Activated T-helper 1 cell treated with anti-CD3 and anti-CD28 coated beads, Interleukin-12 subunit alpha, Interleukin-12 subunit beta, Interleukin-2, Interleukin-4 antibody, amounts not matched to agents 30 ng/mL and 10 ng/mL and 1 ng/mL, durations not matched to agents 14 hours and 24 hours and 36 hours (primary cell): ENCODE measurements around the gene RHOA. TPM values are rescaled to one million over a fixed set of nuclear protein-coding genes. Genes with fewer than 3 reads are reported as not detected.
"Not testable (repeated sequence)": the region's sequence is repeated elsewhere in the genome, so short reads cannot be mapped to it uniquely, and the experiment has no call there.

ENCODE experiments used
- DNase-seq: peaks from one replicate; pipeline ENCODE4 v3.0.0; 2021; ENCODE audit warnings: low spot score
- H3K27ac Mint-ChIP-seq: one replicate; pipeline ENCODE4 v1.8.0; 2021; ENCODE audit warnings: mild to moderate bottlenecking, mixed read lengths
- H3K27me3 Mint-ChIP-seq: one replicate; pipeline ENCODE4 v1.8.0; 2022; ENCODE audit warnings: mild to moderate bottlenecking, moderate library complexity, mixed read lengths; ENCODE audit not compliant: insufficient read depth
- H3K36me3 Mint-ChIP-seq: one replicate; pipeline ENCODE4 v1.8.0; 2021; ENCODE audit warnings: low read depth, mixed read lengths
- H3K4me1 Mint-ChIP-seq: one replicate; pipeline ENCODE4 v1.8.0; 2021; ENCODE audit warnings: low read depth, mixed read lengths
- H3K4me3 Mint-ChIP-seq: one replicate; pipeline ENCODE4 v1.8.0; 2021; ENCODE audit warnings: mild to moderate bottlenecking, moderate library complexity, mixed read lengths
- H3K9me3 Mint-ChIP-seq: one replicate; pipeline ENCODE4 v1.8.0; 2021; ENCODE audit warnings: mixed read lengths
- intact Hi-C: fragments of 100-400 bp; cut with micrococcal nuclease; formaldehyde crosslinking; loops from one replicate; pipeline ENCODE4 v1.15.1; 2024
- total RNA-seq: library from RNA; stranded (reverse); gene quantifications from 2 replicates; pipeline ENCODE4 v1.2.3, GENCODE V29; 2022

RHOA gene
- total RNA-seq, 1 donor from 2014 or later, result 376 TPM

- Mint-ChIP-seq H3K4me1 (peaks cover 12% of the 10 kb centered on the region), H3K9me3 (no peaks in the 10 kb centered on the region), H3K27ac (no peak overlapping the region), H3K27me3 (no peaks in the 10 kb centered on the region), H3K36me3 (peaks cover 11% of the 10 kb centered on the region), H3K4me3 (no peak overlapping the region)
- intact Hi-C loops, result no loop called here
- no peak for DNase-seq
Observed at GRCh38 chr3:49351521-49352011, 60.2 kb downstream of the RHOA start.

- peaks cover 6% of the 10 kb centered on the region for H3K36me3 Mint-ChIP-seq
Observed at GRCh38 chr3:49349348-49350114, 62.2 kb downstream of the RHOA start.

GRCh38 chr3:49348361-49348760 lies 63.4 kb downstream of the RHOA start:
- H3K36me3 Mint-ChIP-seq, intact Hi-C loops, DNase-seq, H3K27ac Mint-ChIP-seq, H3K9me3 Mint-ChIP-seq, H3K4me3 Mint-ChIP-seq, H3K27me3 Mint-ChIP-seq: not testable (repeated sequence)
- peaks cover 17% of the 10 kb centered on the region for H3K4me1 Mint-ChIP-seq

More at GRCh38 chr3:49349348-49350114, 62.2 kb downstream of the RHOA start:
- peaks cover 15% of the 10 kb centered on the region for H3K4me1 Mint-ChIP-seq
- no peaks in the 10 kb centered on the region for H3K27me3 Mint-ChIP-seq
- H3K9me3 Mint-ChIP-seq, result no peaks in the 10 kb centered on the region
- DNase-seq, result no peak
- no peak overlapping the region for H3K27ac Mint-ChIP-seq
- intact Hi-C loops, result no loop called here
- no peak overlapping the region for H3K4me3 Mint-ChIP-seq

GRCh38 chr3:49346797-49347251 lies 65.0 kb downstream of the RHOA start:
- Mint-ChIP-seq H3K27me3 (no peaks in the 10 kb centered on the region), H3K9me3 (no peaks in the 10 kb centered on the region), H3K4me3 (no peak overlapping the region), H3K36me3 (peaks cover 4% of the 10 kb centered on the region), H3K27ac (peak overlapping the region; percentile 29), H3K4me1 (peaks cover 23% of the 10 kb centered on the region)
- intact Hi-C loops, result no loop called here
- DNase-seq, result no peak

- no peak for DNase-seq
- Mint-ChIP-seq H3K36me3 (peaks cover 15% of the 10 kb centered on the region), H3K4me3 (no peak overlapping the region), H3K4me1 (peaks cover 45% of the 10 kb centered on the region), H3K27me3 (no peaks in the 10 kb centered on the region), H3K9me3 (no peaks in the 10 kb centered on the region), H3K27ac (no peak overlapping the region)
- intact Hi-C loops, result loop anchor here (5.0 kb wide), 3 partner anchors 321 to 894 kb away; partner anchors contain the start of genes APEH, GNAI2 and NDUFAF3
Observed at GRCh38 chr3:49343163-49343562, 68.6 kb downstream of the RHOA start.

GRCh38 chr3:49341996-49342395 lies 69.8 kb downstream of the RHOA start:
- intact Hi-C loops, result loop anchor here (2.0 to 5.0 kb wide), 6 partner anchors 35 to 895 kb away; partner anchors contain the start of genes APEH, GNAI2, NDUFAF3 and USP19
- peak overlapping the region; percentile 75 for H3K4me3 Mint-ChIP-seq
- peak overlapping the region; percentile 98 for H3K27ac Mint-ChIP-seq
- peaks cover 48% of the 10 kb centered on the region for H3K4me1 Mint-ChIP-seq
- no peaks in the 10 kb centered on the region for H3K27me3 Mint-ChIP-seq
- H3K9me3 Mint-ChIP-seq, result no peaks in the 10 kb centered on the region
- peaks cover 17% of the 10 kb centered on the region for H3K36me3 Mint-ChIP-seq
- no peak for DNase-seq

GRCh38 chr3:49339941-49340800 lies 71.6 kb downstream of the RHOA start, which contains the start of gene USP4:
Gene USP4 (minus strand): TSS chr3:49340053. CDS start chr3:49340024, 29 bp downstream.
- peak; percentile 93 for DNase-seq
- H3K9me3 Mint-ChIP-seq, result no peaks in the 10 kb centered on the region
- peak within 1 kb of the TSS; percentile 92 for H3K4me3 Mint-ChIP-seq
- peaks cover 45% of the 10 kb centered on the region for H3K4me1 Mint-ChIP-seq
- peak within 1 kb of the TSS; percentile 100 for H3K27ac Mint-ChIP-seq
- peaks cover 19% of the 10 kb centered on the region for H3K36me3 Mint-ChIP-seq
- intact Hi-C loops, result loop anchor here (1.0 to 5.0 kb wide), 14 partner anchors 18 to 897 kb away; partner anchors contain the start of genes APEH, CCDC71, DAG1 and GNAI2
- H3K27me3 Mint-ChIP-seq, result no peaks in the 10 kb centered on the region

- Mint-ChIP-seq H3K36me3 (peaks cover 22% of the 10 kb centered on the region), H3K27ac (peak overlapping the region; percentile 100), H3K4me1 (peaks cover 39% of the 10 kb centered on the region), H3K4me3 (peak overlapping the region; percentile 92), H3K27me3 (no peaks in the 10 kb centered on the region), H3K9me3 (no peaks in the 10 kb centered on the region)
- DNase-seq, result no peak
- intact Hi-C loops, result no loop called here
Observed at GRCh38 chr3:49339581-49339940, 72.2 kb downstream of the RHOA start.

- Mint-ChIP-seq H3K27me3 (no peaks in the 10 kb centered on the region), H3K4me1 (peaks cover 20% of the 10 kb centered on the region), H3K4me3 (no peak overlapping the region), H3K9me3 (no peaks in the 10 kb centered on the region), H3K27ac (no peak overlapping the region), H3K36me3 (peaks cover 34% of the 10 kb centered on the region)
- intact Hi-C loops, result no loop called here
- no peak for DNase-seq
Observed at GRCh38 chr3:49333916-49334633, 77.7 kb downstream of the RHOA start.

- no peak for DNase-seq
- no peaks in the 10 kb centered on the region for H3K9me3 Mint-ChIP-seq
- H3K4me1 Mint-ChIP-seq, result peaks cover 11% of the 10 kb centered on the region
- H3K27me3 Mint-ChIP-seq, result no peaks in the 10 kb centered on the region
- peaks cover 29% of the 10 kb centered on the region for H3K36me3 Mint-ChIP-seq
- H3K27ac Mint-ChIP-seq, result peak overlapping the region; percentile 66
- intact Hi-C loops, result no loop called here
- H3K4me3 Mint-ChIP-seq, result no peak overlapping the region
Observed at GRCh38 chr3:49333091-49333490, 78.7 kb downstream of the RHOA start.

- no peak for DNase-seq
- Mint-ChIP-seq H3K9me3 (no peaks in the 10 kb centered on the region), H3K27ac (no peak overlapping the region), H3K4me3 (no peak overlapping the region), H3K4me1 (peaks cover 8% of the 10 kb centered on the region), H3K36me3 (peaks cover 31% of the 10 kb centered on the region), H3K27me3 (no peaks in the 10 kb centered on the region)
- intact Hi-C loops, result no loop called here
Observed at GRCh38 chr3:49329186-49329585, 82.6 kb downstream of the RHOA start.

GRCh38 chr3:49328350-49328749 lies 83.4 kb downstream of the RHOA start:
- peaks cover 35% of the 10 kb centered on the region for H3K36me3 Mint-ChIP-seq
- H3K9me3 Mint-ChIP-seq, H3K27me3 Mint-ChIP-seq, H3K4me1 Mint-ChIP-seq, intact Hi-C loops, H3K4me3 Mint-ChIP-seq, H3K27ac Mint-ChIP-seq, DNase-seq: not testable (repeated sequence)
